Neural cell (in vitro differentiated cells): ENCODE measurements around the gene TP53TG5. TPM values are rescaled to one million over a fixed set of nuclear protein-coding genes. Genes with fewer than 3 reads are reported as not detected.

Experiments used
- H2AFZ ChIP-seq: fragments of 200-600, 300-800 bp; sonication (generic), shearing (Covaris generic); 2 replicates; pipeline ENCODE4 v1.6.0; 2014; ENCODE audit warnings: low read depth, mild to moderate bottlenecking, antibody characterized with exemption, low read length, moderate library complexity
- H3F3A ChIP-seq: fragments of 200-600 bp; shearing (Covaris generic); 2 replicates; pipeline ENCODE4 v1.6.1; 2016; ENCODE audit warnings: mild to moderate bottlenecking, moderate library complexity, mixed read lengths, antibody characterized with exemption, low read length; ENCODE audit not compliant: insufficient read depth, poor library complexity, severe bottlenecking
- H3K27ac ChIP-seq: fragments of 200-600, 300-800 bp; sonication (generic), shearing (Covaris generic); 2 replicates; pipeline ENCODE4 v1.5.1; 2014; ENCODE audit warnings: mild to moderate bottlenecking, low read length, moderate library complexity
- H3K27me3 ChIP-seq: fragments of 300-800, 200-600 bp; sonication (generic), shearing (Covaris generic); 2 replicates; pipeline ENCODE4 v1.6.0; 2014; ENCODE audit warnings: mild to moderate bottlenecking, low read depth, low read length, moderate library complexity; ENCODE audit not compliant: insufficient read depth
- H3K36me3 ChIP-seq: fragments of 300-800, 200-600 bp; sonication (generic), shearing (Covaris generic); 2 replicates; pipeline ENCODE4 v1.5.1; 2014; ENCODE audit warnings: mild to moderate bottlenecking, antibody characterized with exemption, low read length, moderate library complexity; ENCODE audit not compliant: insufficient read depth
- H3K4me2 ChIP-seq: fragments of 300-800, 200-600 bp; sonication (generic), shearing (Covaris generic); 2 replicates; pipeline ENCODE4 v1.6.0; 2014; ENCODE audit warnings: mild to moderate bottlenecking, low read length
- H3K4me3 ChIP-seq: fragments of 300-800, 200-600 bp; sonication (generic), shearing (Covaris generic); 2 replicates; pipeline ENCODE4 v1.5.1; 2014; ENCODE audit warnings: mild to moderate bottlenecking, low read length, moderate library complexity
- H3K79me2 ChIP-seq: fragments of 200-600 bp; shearing (Covaris generic); replicated peaks from 2 replicates; pipeline ENCODE4 v1.6.0; 2014; ENCODE audit warnings: mild to moderate bottlenecking, low read length, moderate library complexity; ENCODE audit not compliant: insufficient read depth
- H3K9ac ChIP-seq: fragments of 300-800, 200-600 bp; sonication (generic), shearing (Covaris generic); 2 replicates; pipeline ENCODE4 v1.6.1; 2016; ENCODE audit warnings: mild to moderate bottlenecking, low read length, mixed read lengths
- H3K9me2 ChIP-seq: fragments of 200-600 bp; shearing (Covaris generic); 2 replicates; pipeline ENCODE4 v1.6.1; 2016; ENCODE audit warnings: mild to moderate bottlenecking, low read length, mixed read lengths; ENCODE audit not compliant: insufficient read depth
- H3K9me3 ChIP-seq: fragments of 200-600, 300-800 bp; sonication (generic), shearing (Covaris generic); 2 replicates; pipeline ENCODE4 v1.6.1; 2016; ENCODE audit warnings: mild to moderate bottlenecking, mixed run types, low read length, moderate library complexity, mixed read lengths
- H4K20me1 ChIP-seq: fragments of 200-600 bp; shearing (Covaris generic); 2 replicates; pipeline ENCODE4 v1.6.1; 2016; ENCODE audit warnings: mild to moderate bottlenecking, mixed run types; ENCODE audit not compliant: insufficient read depth
- EP300 ChIP-seq: fragments of 450-650 bp; conservative IDR thresholded peaks from 2 replicates; pipeline ENCODE4 v1.6.1; 2014; ENCODE audit warnings: antibody characterized with exemption, mild to moderate bottlenecking, moderate library complexity; ENCODE audit not compliant: poor library complexity, severe bottlenecking
- EZH2 ChIP-seq: fragments of 200-600, 300-800 bp; shearing (Covaris generic), sonication (generic); IDR thresholded peaks from 2 replicates; pipeline ENCODE4 v1.6.1; 2014; ENCODE audit warnings: antibody characterized with exemption, low read length, borderline replicate concordance, mild to moderate bottlenecking; ENCODE audit not compliant: insufficient read depth, poor library complexity, severe bottlenecking
- MXI1 ChIP-seq: fragments of 450-650 bp; conservative IDR thresholded peaks from 2 replicates; pipeline ENCODE4 v1.6.1; 2014; ENCODE audit warnings: antibody characterized with exemption, mild to moderate bottlenecking; ENCODE audit not compliant: poor library complexity, severe bottlenecking
- POLR2AphosphoS5 ChIP-seq: IDR thresholded peaks from 2 replicates; pipeline ENCODE4 v1.6.1; 2012
- RAD21 ChIP-seq: fragments of 450-650 bp; conservative IDR thresholded peaks from 2 replicates; pipeline ENCODE4 v1.6.1; 2014; ENCODE audit warnings: antibody characterized with exemption, mild to moderate bottlenecking, moderate library complexity
- SMC3 ChIP-seq: fragments of 450-650 bp; conservative IDR thresholded peaks from 2 replicates; pipeline ENCODE4 v1.6.1; 2014; ENCODE audit warnings: antibody characterized with exemption, mild to moderate bottlenecking, moderate library complexity; ENCODE audit not compliant: poor library complexity
- TAF1 ChIP-seq: IDR thresholded peaks from 2 replicates; pipeline ENCODE4 v1.6.1; 2012; ENCODE audit warnings: low read depth
- polyA plus RNA-seq: library from polyadenylated mRNA; depleted of rRNA; stranded (reverse); fragments of >200 nt; gene quantifications from 2 replicates; pipeline ENCODE4 v1.2.3, GENCODE V29; 2014
- TF ChIP-seq, protein P1 (sequence below): IDR thresholded peaks from 2 replicates; pipeline ENCODE4 v1.6.1; 2012; ENCODE audit warnings: borderline replicate concordance
- TF ChIP-seq, protein P2 (sequence below): fragments of 450-650 bp; IDR thresholded peaks from 2 replicates; pipeline ENCODE4 v1.5.1; 2014; ENCODE audit warnings: antibody characterized with exemption, mild to moderate bottlenecking, moderate library complexity; ENCODE audit not compliant: poor library complexity, severe bottlenecking

Gene TP53TG5
- polyA plus RNA-seq, 1 donor from 2014 or later: not detected

DNA sequence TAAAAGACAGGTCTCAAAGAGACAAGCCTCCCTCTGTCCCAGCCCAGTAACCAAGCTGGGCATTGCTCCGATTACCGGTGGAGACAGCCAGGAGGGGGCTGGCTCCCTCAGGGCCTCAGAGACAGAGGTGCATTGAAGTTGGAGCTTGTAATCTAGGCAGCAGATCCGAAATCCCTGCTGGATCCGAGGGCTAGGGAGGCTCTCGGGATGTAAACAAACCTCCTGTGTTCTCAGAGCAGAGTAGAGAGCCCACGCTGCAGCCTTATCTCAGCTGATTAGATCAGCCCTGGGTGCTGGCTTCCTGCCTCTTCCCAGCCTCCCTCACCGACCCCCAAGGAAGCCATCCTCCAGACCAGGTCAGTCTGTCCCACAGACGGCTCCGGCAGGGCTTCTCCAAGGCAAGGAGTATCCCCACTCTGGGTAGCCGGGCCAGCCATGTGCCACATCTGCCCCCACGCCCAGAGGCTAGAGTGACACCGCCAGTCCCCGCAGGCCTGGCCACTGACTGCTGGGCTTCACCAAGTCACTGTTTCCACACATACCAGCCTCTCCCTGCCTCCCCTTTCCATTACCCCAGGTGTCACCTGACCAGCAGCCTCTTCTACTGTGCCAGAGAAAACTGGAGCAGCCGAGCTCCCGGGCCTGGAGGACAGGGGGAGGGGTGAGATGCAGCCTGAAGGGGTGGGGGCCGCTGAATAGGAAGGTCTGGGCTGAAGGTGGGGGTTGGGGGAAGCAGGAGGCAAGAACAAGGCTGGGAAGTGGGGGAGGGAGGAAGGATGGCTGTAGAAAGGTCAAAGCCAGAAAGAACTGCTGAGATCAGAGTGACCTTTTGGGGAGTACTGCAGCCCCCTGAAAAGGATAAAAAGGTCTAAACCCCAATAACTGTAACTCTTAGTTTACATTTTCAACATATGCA lies 35.9 kb downstream of the TP53TG5 start:
- no peak overlapping the region for H3K4me2 ChIP-seq
- no peaks in the 10 kb centered on the region for H4K20me1 ChIP-seq
- peaks cover 2% of the 10 kb centered on the region for H3K27me3 ChIP-seq
- no peak overlapping the region for H3K27ac ChIP-seq
- peak overlapping the region; percentile 12 for H3K9ac ChIP-seq
- H3K9me3 ChIP-seq: no peaks in the 10 kb centered on the region
- no peaks in the 10 kb centered on the region for H3K36me3 ChIP-seq
- H3K9me2 ChIP-seq: no peaks in the 10 kb centered on the region
- H3K4me3 ChIP-seq: no peak overlapping the region
- H3K79me2 ChIP-seq: no peaks in the 10 kb centered on the region
- no peak for TF ChIP-seq EZH2
- no peak for TF ChIP-seq RAD21
- TF ChIP-seq, protein P1, sequence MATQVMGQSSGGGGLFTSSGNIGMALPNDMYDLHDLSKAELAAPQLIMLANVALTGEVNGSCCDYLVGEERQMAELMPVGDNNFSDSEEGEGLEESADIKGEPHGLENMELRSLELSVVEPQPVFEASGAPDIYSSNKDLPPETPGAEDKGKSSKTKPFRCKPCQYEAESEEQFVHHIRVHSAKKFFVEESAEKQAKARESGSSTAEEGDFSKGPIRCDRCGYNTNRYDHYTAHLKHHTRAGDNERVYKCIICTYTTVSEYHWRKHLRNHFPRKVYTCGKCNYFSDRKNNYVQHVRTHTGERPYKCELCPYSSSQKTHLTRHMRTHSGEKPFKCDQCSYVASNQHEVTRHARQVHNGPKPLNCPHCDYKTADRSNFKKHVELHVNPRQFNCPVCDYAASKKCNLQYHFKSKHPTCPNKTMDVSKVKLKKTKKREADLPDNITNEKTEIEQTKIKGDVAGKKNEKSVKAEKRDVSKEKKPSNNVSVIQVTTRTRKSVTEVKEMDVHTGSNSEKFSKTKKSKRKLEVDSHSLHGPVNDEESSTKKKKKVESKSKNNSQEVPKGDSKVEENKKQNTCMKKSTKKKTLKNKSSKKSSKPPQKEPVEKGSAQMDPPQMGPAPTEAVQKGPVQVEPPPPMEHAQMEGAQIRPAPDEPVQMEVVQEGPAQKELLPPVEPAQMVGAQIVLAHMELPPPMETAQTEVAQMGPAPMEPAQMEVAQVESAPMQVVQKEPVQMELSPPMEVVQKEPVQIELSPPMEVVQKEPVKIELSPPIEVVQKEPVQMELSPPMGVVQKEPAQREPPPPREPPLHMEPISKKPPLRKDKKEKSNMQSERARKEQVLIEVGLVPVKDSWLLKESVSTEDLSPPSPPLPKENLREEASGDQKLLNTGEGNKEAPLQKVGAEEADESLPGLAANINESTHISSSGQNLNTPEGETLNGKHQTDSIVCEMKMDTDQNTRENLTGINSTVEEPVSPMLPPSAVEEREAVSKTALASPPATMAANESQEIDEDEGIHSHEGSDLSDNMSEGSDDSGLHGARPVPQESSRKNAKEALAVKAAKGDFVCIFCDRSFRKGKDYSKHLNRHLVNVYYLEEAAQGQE: no peak
- TF ChIP-seq POLR2AphosphoS5: no peak
- no peak for TF ChIP-seq SMC3
- no peak for TF ChIP-seq EP300
- TF ChIP-seq, protein P2, sequence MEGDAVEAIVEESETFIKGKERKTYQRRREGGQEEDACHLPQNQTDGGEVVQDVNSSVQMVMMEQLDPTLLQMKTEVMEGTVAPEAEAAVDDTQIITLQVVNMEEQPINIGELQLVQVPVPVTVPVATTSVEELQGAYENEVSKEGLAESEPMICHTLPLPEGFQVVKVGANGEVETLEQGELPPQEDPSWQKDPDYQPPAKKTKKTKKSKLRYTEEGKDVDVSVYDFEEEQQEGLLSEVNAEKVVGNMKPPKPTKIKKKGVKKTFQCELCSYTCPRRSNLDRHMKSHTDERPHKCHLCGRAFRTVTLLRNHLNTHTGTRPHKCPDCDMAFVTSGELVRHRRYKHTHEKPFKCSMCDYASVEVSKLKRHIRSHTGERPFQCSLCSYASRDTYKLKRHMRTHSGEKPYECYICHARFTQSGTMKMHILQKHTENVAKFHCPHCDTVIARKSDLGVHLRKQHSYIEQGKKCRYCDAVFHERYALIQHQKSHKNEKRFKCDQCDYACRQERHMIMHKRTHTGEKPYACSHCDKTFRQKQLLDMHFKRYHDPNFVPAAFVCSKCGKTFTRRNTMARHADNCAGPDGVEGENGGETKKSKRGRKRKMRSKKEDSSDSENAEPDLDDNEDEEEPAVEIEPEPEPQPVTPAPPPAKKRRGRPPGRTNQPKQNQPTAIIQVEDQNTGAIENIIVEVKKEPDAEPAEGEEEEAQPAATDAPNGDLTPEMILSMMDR: no peak
- no peak overlapping the region for H2AFZ ChIP-seq
- no peaks in the 10 kb centered on the region for H3F3A ChIP-seq

DNA sequence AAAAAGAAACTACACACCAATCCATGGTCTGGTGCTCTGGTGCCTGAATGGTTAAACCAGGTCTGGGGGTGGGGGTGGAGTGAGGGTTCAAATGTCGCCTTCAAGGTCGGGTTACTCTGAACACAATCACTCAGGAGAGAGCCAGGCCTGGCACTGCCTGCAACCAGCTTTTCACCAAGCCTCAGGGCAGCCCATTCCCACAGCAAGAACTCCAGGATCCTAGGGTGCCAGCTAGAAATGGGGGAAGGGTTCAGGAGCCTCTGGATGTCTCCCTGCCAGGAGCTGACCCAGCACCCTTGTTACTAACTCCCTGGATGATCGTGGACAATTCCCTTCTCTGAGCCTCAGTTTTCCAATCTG lies 36.6 kb downstream of the TP53TG5 start:
- Histone ChIP-seq H3K9ac (peak overlapping the region; percentile 12), H3K27ac (no peak overlapping the region), H3K9me2 (no peaks in the 10 kb centered on the region), H3K4me2 (no peak overlapping the region), H3K4me3 (no peak overlapping the region), H3K36me3 (no peaks in the 10 kb centered on the region), H3K79me2 (no peaks in the 10 kb centered on the region), H2AFZ (no peak overlapping the region), H3F3A (no peaks in the 10 kb centered on the region), H4K20me1 (no peaks in the 10 kb centered on the region), H3K27me3 (no peaks in the 10 kb centered on the region), H3K9me3 (no peaks in the 10 kb centered on the region)
- TF ChIP-seq, protein P2: no peak
- TF ChIP-seq POLR2AphosphoS5 (no peak), EP300 (no peak), MXI1 (no peak), TAF1 (no peak)
- TF ChIP-seq, protein P1: no peak
